ENCODE measurements around the gene NEURL1B. TPM values are rescaled to one million over a fixed set of nuclear protein-coding genes. Genes with fewer than 3 reads are reported as not detected.

NEURL1B gene
- total RNA-seq, 2 donors from 2014 or later: 17.9 to 22.4 TPM

GRCh38 chr5:172661526-172661925 lies 20.5 kb downstream of the NEURL1B start:
- no peaks in the 10 kb centered on the region for H3K9me3 ChIP-seq
- DNase-seq (ENCODE audit: low spot score): no peak
- no peaks in the 10 kb centered on the region for H3K27me3 ChIP-seq
- no peak overlapping the region for H3K4me3 ChIP-seq
- H3K36me3 ChIP-seq: no peaks in the 10 kb centered on the region
- TF ChIP-seq CTCF (IDR thresholded peaks at IDR 0.05): no peak
- peaks cover 0 to 85% of the 10 kb centered on the region in 2 donors for H3K4me1 ChIP-seq
- peak overlapping the region; percentile 91 to 95 for H3K27ac ChIP-seq

GRCh38 chr5:172662596-172662995 lies 21.5 kb downstream of the NEURL1B start:
- TF ChIP-seq CTCF (IDR thresholded peaks at IDR 0.05): no peak
- no peaks in the 10 kb centered on the region for H3K9me3 ChIP-seq
- H3K27ac ChIP-seq: peak overlapping the region; percentile 31 to 95
- no peaks in the 10 kb centered on the region for H3K36me3 ChIP-seq
- no peak overlapping the region for H3K4me3 ChIP-seq
- DNase-seq (ENCODE audit: low spot score): no peak
- H3K4me1 ChIP-seq: peaks cover 0 to 86% of the 10 kb centered on the region in 2 donors
- H3K27me3 ChIP-seq: no peaks in the 10 kb centered on the region

GRCh38 chr5:172664018-172664417 lies 23.0 kb downstream of the NEURL1B start:
- Histone ChIP-seq H3K4me3 (no peak overlapping the region), H3K4me1 (peaks cover 0 to 84% of the 10 kb centered on the region in 2 donors), H3K27ac (peak overlapping the region; percentile 1 to 40), H3K36me3 (no peaks in the 10 kb centered on the region), H3K9me3 (no peaks in the 10 kb centered on the region), H3K27me3 (no peaks in the 10 kb centered on the region)
- no peak for TF ChIP-seq CTCF (IDR thresholded peaks at IDR 0.05)
- no peak for DNase-seq (ENCODE audit: low spot score)

GRCh38 chr5:172664681-172665541 lies 23.8 kb downstream of the NEURL1B start:
- H3K4me3 ChIP-seq: no peak overlapping the region
- TF ChIP-seq CTCF (IDR thresholded peaks at IDR 0.05): no peak
- H3K27ac ChIP-seq: peak overlapping the region; percentile 40 to 46

GRCh38 chr5:172666251-172666650 lies 25.2 kb downstream of the NEURL1B start:
- no peak for DNase-seq (ENCODE audit: low spot score)
- peak in 1 of 2 donors; percentile 40 for TF ChIP-seq CTCF (IDR thresholded peaks at IDR 0.05)
- Histone ChIP-seq H3K9me3 (no peaks in the 10 kb centered on the region), H3K4me3 (no peak overlapping the region), H3K27ac (peak overlapping the region; percentile 36 to 55), H3K27me3 (no peaks in the 10 kb centered on the region), H3K36me3 (peaks cover 11% of the 10 kb centered on the region), H3K4me1 (peaks cover 0 to 62% of the 10 kb centered on the region in 2 donors)

More at GRCh38 chr5:172664681-172665541, 23.8 kb downstream of the NEURL1B start:
- H3K4me1 ChIP-seq: peaks cover 0 to 76% of the 10 kb centered on the region in 2 donors
- DNase-seq (ENCODE audit: low spot score): no peak
- no peaks in the 10 kb centered on the region for H3K9me3 ChIP-seq
- no peaks in the 10 kb centered on the region for H3K36me3 ChIP-seq
- H3K27me3 ChIP-seq: no peaks in the 10 kb centered on the region

All from right atrium auricular region (tissue), 2 donors.